ENCODE data around the gene AXIN2.
A peak's percentile ranks its signal among the peaks of the same experiment; 100 is the strongest.
"Not testable (repeated sequence)": the region's sequence is repeated elsewhere in the genome, so short reads cannot be mapped to it uniquely, and the experiment has no call there.

AXIN2 gene

DNA sequence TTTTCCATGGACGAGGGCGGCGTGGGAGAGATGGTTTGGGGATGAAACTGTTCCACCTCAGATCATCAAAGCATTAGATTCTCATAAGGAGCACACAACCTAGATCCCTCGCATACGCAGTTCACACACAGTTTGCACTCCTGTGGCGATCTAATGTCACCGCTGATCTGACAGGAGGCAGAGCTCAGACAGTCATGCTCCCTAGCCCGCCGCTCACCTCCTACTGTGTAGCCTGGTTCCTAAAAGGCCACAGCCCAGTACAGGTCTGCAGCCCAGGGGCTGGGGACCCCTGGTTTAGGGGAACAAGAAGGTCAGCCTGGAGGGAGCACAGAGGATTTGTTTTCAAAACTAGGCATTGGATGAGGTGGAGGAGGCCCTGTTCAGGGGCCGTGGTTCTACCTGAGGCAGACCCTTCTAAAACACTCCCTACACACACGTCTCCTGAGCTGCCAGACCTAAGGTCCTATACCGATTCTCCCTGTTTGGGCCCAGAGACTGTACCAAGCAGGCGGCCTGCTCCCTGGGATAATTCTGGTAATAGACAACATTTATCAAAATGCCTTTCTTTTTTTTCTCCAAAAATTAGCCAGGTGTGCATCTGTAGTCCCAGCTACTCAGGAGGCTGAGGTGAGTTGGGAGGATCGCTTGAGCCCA lies 38.6 kb downstream of the AXIN2 start:
- no peak for DNase-seq (ENCODE audit: low read depth)

DNA sequence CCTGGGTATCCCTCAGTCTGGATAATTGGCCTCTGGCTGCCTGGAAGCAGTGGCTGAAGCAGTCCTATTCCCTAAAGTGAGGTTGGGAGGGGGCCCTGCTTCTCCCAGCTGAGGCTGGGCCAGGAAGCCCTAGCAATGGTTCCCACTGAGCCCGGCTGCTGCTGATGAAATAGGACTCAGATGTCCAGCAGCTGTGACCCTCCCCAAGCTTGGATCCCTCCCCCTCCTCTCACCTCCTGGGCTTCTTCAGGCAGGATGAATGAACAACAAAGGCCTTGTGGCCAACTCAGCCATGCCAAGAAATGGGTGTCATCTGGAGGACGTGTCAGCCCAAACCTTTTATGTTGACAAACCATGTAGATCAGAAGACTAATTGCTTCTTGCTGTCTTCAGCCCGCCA lies 42.0 kb downstream of the AXIN2 start:
- DNase-seq (ENCODE audit: low read depth), result no peak

DNA sequence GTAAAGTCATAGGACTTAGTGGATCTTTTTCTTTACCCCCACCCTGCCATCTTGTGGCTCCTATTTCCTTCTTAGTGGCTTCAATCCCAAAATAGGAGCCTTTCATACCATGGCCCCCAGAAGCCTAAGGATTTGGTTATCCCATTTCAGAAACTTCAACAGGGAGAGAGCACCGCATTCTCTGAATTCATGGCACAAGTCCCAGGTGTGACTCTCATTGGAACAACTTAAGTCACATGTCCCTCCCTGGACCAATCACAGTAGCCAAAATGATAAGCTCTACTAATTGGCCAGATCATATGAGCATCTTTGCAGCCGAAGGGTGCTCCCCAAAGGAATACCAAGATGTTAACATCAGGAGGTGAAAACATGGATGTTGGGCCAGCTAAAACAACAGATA lies 43.2 kb downstream of the AXIN2 start:
- no peak for DNase-seq (ENCODE audit: low read depth)

DNA sequence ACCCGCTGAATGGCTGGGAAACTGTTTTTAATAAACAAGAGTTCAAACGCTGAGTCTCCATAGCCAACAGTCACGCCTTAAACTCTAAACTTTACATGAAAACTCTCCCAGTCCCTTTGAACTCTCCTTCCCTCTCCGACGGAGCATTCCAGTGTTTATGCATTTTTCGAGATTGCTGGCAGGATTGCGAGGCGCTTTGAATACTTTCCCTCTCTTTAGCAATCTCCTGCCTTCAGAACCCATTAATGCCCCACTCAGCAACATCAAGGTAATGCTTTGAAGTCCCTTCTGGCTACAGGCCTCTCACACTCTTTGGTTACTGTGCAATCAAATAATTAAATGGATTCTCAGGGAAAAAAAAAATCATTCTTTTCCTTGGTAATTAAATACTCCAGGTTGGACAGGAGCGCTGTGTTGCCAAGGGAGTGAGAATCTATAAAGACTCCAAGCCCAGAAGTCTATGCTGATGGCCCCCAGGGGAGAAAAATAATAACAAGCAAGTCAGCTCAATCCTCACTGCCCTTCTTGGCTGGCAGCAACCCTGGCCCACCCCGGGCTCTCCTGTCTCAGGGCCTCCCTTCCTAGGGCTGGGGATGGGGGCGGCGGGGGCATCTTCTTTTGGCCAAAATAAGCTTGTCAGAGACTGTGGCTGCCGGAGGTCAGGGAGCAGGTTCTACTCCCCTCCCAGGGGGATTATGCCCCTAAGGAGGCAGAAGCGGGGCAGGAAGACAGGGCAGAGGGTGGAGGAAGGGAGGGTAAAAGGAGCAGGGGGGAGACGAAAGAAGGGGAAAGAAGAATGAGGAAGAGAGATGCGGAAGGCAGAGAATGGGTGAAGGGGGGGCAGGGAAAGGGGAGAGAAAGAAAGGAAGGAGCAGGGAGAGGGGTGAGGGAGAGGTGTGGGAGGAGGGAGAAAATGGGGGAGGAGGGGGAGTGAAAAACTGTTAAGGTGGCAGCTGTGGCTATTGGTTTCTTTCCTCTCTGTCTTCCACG lies 45.2 kb downstream of the AXIN2 start:
- DNase-seq (ENCODE audit: low read depth), result no peak

DNA sequence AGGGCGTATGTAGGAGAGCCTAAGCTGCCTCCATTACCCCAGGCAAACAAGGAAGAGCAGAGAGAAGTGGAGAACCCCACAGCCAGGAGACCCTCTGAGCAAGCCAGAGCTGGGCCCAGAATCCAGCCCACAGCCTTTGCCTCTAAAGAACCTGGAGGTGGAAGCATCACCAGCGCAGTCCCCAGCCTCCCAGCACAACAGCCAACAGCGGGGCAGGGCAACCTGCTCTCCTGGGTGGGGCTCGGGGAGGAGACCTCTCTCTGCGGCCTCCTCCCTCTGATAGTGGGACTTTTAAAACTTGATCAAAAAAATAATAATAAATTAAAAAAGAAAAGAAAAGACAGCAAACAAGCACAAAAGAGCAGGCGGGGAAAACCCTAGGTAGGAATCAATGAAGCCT lies 45.9 kb downstream of the AXIN2 start:
- no peak for DNase-seq (ENCODE audit: low read depth)

DNA sequence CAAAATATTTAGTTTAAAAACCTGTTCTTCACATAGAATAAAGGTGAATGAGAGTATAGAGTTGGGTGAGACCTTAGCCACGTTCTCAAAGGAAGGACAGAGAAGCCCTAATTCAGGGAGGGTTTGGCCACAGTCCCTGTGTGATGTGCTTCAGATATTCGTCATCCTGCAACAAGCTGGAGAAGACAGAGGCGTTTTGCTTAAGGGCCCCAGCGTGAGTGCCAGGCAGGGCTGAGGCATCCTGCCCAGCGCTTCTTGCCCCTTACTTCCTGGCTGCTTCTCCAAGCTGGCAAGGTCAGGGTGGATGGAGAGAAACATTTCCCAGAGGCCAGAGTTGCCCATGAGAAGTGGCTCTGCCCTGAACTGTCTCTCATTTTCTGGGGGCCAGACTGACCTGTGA lies 46.9 kb downstream of the AXIN2 start:
- no peak for DNase-seq (ENCODE audit: low read depth)

DNA sequence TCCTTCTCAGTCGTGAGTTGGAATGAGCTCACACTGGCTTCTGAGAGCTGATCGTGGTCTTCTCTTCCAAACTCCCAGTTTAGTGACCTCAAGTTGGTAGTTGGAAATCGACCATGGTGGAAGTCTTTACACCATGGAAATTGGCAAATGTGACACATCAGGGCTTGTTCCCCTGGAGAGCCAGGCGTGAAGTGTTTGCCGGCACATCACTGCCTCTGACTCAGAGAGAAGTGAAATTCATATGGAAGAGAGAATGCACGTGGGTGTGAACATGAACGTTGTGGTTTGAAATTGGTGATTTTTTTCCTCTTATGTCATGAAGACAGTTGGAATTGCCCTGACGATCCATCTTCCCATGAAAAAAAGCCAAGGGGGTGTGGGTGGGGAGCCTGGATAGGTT lies 47.4 kb downstream of the AXIN2 start:
- DNase-seq (ENCODE audit: low read depth), result peak; percentile 12

DNA sequence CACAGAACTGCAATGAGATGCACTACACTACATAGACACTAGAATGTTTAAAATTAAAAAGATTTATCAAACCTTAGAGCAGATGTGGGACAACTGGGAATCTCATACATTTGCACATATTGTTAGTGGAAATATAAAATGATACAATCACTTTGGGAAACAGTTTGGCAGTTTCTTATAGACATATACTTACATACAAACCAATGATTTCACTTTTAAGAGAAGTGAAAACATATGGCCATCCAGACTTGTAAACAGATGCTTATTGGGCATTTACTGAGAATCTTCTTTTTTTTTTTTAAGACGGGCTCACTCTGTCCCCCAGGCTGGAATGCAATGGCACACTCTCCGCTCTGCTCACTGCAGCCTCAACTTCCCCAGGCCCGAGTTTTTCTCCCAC lies 50.1 kb downstream of the AXIN2 start:
- DNase-seq (ENCODE audit: low read depth), result no peak

DNA sequence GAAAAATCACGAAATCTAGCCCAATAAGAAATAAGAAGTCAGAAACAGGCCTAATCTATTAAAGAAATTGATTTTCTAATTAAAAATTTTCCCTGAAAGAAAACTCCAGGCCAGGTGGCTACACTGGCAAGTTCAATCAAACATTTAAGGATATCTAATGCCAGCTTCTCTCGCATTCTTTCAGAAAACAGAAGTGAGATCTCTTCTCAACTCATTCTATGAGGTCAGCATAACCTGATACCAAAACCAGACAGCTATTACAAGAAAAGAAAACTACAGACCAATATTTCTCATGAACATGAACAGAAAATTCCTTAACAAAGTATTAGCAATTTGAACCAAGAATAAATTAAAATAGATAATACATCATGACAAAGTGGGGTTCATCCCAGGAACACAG lies 52.4 kb downstream of the AXIN2 start:
- DNase-seq (ENCODE audit: low read depth), result no peak

DNA sequence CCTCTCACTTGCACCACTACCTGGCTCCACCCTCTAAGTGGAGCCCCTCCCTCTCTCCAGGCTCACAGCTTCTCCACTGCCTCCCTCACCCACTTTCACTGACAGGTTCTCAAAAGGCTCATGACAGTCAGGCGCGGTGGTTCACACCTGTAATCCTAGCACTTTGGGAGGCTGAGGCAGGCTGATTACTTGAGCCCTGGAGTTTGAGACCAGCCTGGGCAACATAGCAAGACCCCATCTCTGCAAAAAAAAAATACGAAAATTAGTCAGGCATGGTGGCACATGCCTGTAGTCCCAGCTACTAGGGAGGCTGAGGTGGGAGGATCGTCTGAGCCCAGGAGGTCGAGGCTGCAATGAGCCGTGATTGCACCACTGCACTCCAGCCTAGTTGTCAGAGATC lies 56.8 kb downstream of the AXIN2 start:
- DNase-seq (ENCODE audit: low read depth), result not testable (repeated sequence)

DNA sequence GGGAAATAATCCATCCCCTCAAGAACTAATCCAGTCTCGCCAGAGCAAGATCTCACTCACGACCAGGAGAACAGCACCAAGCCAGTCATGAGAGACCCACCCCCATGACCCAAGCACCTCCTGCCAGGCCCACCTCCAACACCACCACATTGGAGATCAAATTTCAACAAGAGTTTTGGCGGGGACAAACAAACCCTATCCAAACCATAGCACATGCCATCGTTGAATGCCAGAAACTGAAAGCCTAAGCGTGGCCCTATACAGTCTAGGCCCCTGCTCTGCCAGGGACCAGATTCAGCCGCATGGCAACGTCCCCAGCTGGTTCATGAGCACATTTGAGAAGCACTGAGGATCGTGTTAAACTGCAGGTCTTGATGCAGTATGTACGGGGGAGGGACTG lies 57.3 kb downstream of the AXIN2 start:
- no peak for DNase-seq (ENCODE audit: low read depth)

DNA sequence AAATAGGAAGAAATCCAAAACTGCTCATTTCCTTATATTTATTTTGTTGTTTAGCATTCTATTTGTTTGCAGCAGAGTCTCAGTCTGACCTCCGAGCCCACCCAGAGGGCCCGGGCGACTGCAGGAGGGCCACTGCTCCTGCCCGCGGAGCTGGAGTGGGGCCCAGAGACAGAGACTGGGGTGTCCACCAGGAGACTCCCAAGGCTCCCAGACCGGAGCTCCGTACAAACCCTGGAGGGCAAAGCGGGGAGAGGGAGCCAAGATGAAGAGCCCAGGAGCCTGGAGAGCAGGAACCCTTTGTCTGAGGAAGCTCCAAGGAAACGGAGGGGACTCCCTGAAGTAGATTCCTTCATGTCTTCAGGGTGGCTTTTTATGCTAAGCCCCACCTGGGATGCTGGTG lies 57.9 kb downstream of the AXIN2 start:
- DNase-seq (ENCODE audit: low read depth), result no peak

DNA sequence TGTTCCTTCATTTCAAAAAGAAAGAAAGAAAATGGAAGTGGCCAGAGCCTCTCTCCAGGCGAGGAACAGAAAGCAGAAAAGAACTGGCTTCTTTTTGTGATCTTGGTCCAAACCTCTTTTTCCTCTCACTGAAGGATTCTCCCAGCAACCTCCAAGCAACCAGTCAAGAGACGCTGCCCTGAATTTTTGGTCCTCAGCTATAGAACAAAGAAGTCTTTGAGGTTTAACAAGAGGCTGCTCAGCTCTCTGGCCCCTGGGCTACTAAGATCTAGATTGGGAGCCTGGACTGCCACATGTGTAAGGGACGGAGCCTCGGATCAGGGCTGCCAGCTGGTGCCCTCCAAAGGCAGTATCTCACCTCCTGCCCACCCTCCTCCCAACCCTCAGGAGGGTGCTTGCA lies 62.6 kb downstream of the AXIN2 start:
- DNase-seq (ENCODE audit: low read depth), result no peak

DNA sequence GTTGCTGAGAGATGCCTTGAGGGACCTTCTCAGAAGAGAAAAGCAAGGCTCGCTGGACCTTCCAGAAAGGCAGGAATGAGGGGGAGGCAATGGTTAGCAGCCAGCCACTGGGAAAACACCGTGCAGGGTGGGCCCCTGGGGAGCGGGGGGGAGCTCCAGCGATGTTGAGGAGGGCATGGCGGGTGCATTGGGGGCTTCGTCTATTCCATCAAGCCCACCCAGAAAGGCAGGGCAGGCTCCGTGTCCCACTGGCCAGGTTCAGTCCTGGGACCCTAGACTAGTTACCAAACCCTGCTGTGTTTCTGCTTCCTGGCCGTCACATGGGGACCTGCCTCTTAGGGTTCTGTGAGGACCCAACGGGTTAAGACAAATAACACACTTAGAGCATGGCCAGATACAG lies 64.6 kb downstream of the AXIN2 start:
- no peak for DNase-seq (ENCODE audit: low read depth)

DNA sequence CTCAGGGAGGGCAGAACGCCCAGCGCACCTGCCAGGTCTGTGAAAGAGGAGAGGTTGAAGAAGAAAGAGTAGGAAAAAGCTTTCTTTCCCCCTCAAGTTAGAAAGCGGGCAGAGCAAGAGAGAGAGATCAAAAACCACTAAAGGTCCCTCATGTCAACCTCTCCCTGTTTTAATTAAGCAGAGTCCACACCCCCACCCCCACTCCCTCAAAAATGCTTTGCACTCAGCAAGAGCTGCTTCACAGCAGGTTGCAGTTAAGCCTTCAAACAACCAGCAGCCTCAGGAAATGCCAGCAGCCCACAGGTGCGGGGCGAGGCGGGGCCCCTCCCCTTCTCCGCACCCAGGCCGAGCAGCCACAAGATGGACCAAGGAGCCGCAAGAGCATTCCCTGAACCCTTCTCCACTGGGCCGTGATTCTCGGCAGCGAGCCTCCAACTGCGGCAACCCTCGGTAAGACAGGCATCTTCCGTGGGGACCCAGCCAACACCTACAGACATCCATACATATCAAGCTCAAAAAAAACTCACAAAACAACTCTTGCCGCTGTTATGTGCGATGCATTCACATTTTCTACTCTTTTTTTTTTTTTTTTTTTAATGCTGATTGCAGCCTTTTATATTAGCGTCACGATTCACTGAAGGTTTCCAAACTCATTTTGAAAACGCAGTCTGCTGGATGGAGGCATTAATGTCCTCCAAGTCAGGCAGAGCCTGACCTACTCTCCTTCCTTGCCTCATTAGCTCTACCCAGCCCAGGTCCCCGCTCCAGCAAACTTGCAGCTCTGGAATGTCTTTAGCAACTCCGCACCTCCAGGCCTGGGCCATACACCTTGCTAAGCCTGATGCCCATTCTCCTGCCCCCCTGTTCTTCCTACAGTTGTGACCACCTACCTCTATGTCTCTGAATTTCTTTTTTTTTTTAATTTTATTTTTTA lies 66.1 kb downstream of the AXIN2 start:
- no peak for DNase-seq (ENCODE audit: low read depth)

DNA sequence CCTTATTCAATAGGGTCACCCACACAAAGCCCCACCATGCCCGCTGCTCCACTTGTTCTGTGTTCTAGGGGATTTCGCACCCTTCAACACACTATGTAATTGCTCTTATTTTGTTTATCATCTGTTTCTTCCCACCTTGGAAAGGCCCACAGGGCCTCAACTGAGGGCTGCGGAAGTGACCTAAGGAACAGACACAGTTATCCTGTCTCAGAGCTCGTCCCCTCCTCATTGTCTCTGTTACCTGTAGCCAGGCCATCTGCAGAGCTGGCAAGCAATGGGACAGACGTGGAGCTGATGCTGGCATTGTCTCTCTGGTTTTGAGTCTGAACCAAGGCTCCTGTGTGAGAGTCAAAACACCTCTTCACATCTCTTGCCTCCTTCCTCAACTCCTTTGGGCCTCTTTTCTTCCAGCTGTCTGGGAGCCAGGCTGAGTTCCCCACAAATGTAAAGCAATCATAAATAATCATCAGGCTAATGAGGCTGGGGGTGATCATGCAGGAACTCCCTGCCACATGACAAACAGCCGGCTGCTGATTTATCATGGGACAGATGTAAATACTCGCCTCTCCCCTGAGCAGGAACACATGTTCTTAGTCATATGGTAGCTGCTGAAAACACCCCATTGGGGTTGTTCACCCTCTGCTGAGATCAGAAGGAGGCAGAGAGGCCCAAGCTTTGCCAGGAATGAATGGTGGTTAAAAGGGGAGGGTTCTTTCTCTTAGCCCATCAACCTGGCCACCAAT lies 71.9 kb downstream of the AXIN2 start:
- DNase-seq (ENCODE audit: low read depth), result no peak

DNA sequence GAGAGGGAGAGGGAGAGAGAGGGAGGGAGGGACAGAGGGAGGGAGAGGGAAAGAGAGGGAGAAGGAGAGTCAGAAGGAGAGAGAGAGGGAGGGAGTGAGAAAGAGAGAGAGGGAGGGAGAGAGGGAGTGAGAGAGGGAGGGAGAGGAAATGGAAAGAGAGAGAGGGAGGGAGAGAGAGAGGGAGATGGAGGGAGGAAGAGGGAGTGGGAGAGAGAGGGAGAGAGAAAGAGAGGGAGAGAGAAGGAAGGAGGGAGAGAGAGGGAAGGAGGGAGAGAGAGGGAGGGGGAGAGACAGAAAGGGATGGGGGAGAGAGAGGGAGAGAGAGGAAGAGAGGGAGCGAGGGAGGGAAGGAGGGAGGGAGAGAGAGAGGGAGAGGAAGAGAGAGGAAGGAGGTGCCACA lies 72.8 kb downstream of the AXIN2 start:
- no peak for DNase-seq (ENCODE audit: low read depth)

DNA sequence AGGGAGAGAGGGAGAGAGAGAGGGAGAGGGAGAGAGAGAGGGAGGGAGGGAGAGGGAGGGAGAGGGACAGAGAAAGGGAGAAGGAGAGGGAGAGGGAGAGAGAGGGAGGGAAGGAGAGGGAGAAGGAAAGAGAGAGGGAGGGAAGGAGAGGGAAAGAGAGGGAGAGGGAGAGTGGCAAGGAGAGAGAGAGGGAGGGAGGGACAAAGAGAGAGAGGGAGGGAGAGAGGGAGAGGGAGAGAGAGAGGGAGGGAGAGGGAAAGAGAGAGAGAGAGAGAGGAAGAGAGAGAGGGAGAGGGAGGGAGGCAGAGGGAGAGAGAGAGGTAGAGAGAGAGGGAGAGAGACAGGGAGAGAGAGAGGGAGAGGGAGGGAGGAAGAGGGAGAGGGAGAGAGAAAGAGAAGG lies 73.5 kb downstream of the AXIN2 start:
- DNase-seq (ENCODE audit: low read depth), result no peak

DNA sequence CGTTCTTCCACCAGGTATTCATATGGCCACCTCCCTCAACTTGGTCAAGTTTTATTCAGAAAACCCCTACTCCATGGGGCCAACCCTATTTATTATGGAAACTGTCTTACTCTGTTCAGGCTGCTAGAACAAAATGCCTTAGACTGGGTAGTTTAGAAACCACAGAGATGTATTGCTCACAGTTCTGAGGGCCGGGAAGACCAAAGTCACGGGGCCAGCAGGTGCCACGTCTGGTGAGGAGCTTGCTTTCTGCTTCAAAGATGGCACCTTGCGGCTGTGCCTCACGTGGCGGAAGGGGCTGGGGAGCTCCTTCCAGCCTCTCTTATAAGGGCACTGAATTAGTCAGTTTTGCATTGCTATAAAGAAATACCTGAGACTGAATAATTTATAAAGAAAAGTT lies 74.3 kb downstream of the AXIN2 start:
- peak; percentile 6 for DNase-seq (ENCODE audit: low read depth)

DNA sequence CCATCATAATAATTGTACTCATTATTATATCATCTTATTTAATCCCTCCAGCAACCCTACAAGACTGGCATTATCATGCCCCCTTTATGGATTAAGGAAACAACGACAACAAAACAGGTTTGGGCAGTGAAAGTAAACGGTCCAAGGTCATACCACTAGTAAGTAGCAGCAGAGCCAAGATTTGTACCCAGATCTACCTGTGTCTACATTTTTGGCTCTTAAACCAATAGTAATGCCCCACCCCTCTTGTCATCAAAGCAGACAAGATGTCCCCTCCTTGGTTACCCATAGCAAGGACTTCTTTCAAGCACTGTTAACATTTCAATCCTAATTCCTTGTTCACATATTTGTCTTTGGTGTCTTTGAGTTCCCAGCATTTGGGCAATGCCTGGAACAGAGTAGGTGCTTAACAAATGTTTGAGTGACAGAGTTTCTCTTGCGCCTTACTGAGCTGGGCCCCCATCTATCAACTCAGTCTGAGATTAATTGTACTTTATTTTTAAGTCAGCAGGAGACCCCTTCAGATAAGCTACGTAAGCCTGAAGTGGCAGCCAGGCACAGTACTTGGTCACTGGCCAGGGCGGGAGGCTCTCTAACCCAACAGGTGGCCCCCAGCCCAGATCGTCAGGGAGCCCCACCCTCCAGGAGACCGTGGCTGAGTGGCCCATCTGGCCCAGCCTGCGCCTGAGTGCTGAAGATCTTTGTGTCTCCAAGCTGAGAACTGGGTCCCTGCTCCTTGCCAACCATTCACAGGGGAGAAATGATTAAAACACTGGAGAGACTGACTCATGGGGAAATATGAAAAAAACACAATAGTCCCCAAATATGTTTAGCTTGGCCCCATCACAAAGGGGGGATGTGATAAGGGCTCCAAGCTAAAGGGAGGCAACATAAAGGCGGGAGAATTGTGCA lies 75.8 kb downstream of the AXIN2 start:
- no peak for DNase-seq (ENCODE audit: low read depth)

DNA sequence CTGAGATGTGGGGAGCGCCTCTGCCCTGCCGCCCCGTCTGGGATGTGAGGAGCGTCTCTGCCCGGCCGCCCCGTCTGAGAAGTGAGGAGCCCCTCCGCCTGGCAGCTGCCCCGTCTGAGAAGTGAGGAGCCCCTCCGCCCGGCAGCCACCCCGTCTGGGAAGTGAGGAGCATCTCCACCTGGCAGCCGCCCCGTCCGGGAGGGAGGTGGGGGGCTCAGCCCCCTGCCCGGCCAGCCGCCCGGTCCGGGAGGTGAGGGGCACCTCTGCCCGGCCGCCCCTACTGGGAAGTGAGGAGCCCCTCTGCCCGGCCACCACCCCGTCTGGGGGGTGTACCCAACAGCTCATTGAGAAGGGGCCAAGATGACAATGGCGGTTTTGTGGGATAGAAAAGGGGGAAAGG lies 77.0 kb downstream of the AXIN2 start:
- DNase-seq (ENCODE audit: low read depth), result not testable (repeated sequence)
